Fibroblast of lung (primary cell): ENCODE data around the gene KCTD21. TPM values are rescaled to one million over a fixed set of nuclear protein-coding genes. Genes with fewer than 3 reads are reported as not detected.

Experiments used
- DNase-seq, 2 donors: peaks; one replicate each; pipeline versions ENCODE4 v3.0.0 to v3.0.0-alpha.2; 2010; ENCODE audit warnings: low read depth in 2 of 2
- H2AFZ ChIP-seq: 2 replicates; pipeline ENCODE4 v1.5.1; 2012; ENCODE audit warnings: low read length, control low read depth, inconsistent platforms
- H3K27ac ChIP-seq: 2 replicates; pipeline ENCODE4 v1.5.1; 2011; ENCODE audit warnings: low read length, control low read depth; ENCODE audit not compliant: insufficient read depth
- H3K27me3 ChIP-seq: 2 replicates; pipeline ENCODE4 v1.5.1; 2011; ENCODE audit warnings: mild to moderate bottlenecking, low read length; ENCODE audit not compliant: control insufficient read depth, insufficient read depth
- H3K36me3 ChIP-seq: 2 replicates; pipeline ENCODE4 v1.5.1; 2011; ENCODE audit warnings: low read length; ENCODE audit not compliant: control insufficient read depth, insufficient read depth
- H3K4me1 ChIP-seq: 2 replicates; pipeline ENCODE4 v1.5.1; 2011; ENCODE audit warnings: low read length; ENCODE audit not compliant: control insufficient read depth, insufficient read depth; ENCODE audit errors: extremely low read depth
- H3K4me2 ChIP-seq: 2 replicates; pipeline ENCODE4 v1.5.1; 2011; ENCODE audit warnings: low read length, control low read depth; ENCODE audit not compliant: insufficient read depth; ENCODE audit errors: extremely low read depth
- H3K4me3 ChIP-seq, 4 experiments: fragments of 200-600 bp in 1 of 4; sonication (generic) in 1 of 4; replicated peaks in 1 of 4; 2 replicates each; pipeline ENCODE4 v1.5.1; 2011 to 2016; ENCODE audit warnings: low read length in 4 of 4, low read depth in 3 of 4, mild to moderate bottlenecking in 3 of 4, control low read depth in 2 of 4, inconsistent platforms in 1 of 4, mixed read lengths in 1 of 4; ENCODE audit not compliant: insufficient read depth in 1 of 4; ENCODE audit errors: control extremely low read depth in 1 of 4
- H3K79me2 ChIP-seq: 2 replicates; pipeline ENCODE4 v1.5.1; 2012; ENCODE audit warnings: mild to moderate bottlenecking, low read length, inconsistent platforms; ENCODE audit not compliant: control insufficient read depth, insufficient read depth
- H3K9ac ChIP-seq: 2 replicates; pipeline ENCODE4 v1.5.1; 2011; ENCODE audit warnings: mild to moderate bottlenecking, low read length, control low read depth; ENCODE audit not compliant: insufficient read depth
- H3K9me3 ChIP-seq: 2 replicates; pipeline ENCODE4 v1.5.1; 2012; ENCODE audit warnings: low read depth, low read length; ENCODE audit not compliant: control insufficient read depth, insufficient read depth
- H4K20me1 ChIP-seq: 2 replicates; pipeline ENCODE4 v1.5.1; 2011; ENCODE audit warnings: low read length; ENCODE audit not compliant: control insufficient read depth, insufficient read depth; ENCODE audit errors: extremely low read depth
- EZH2 ChIP-seq: IDR thresholded peaks from 2 replicates; pipeline ENCODE4 v1.5.1; 2012; ENCODE audit warnings: low read length, control low read depth, mild to moderate bottlenecking; ENCODE audit errors: missing control alignments
- polyA plus RNA-seq, 2 donors: library from polyadenylated mRNA; depleted of rRNA in 1 of 2; stranded (reverse) in 1 of 2; unstranded in 1 of 2; fragments of >200 nt; gene quantifications; 2 replicates each; pipeline ENCODE4 v1.2.1, GENCODE V29; 2011 to 2012; ENCODE audit warnings: missing spikeins in 1 of 2
- total RNA-seq: library from RNA; depleted of rRNA; stranded (reverse); fragments of >200 nt; gene quantifications from 2 replicates; pipeline ENCODE4 v1.2.1, GENCODE V29; 2014
- TF ChIP-seq, protein P1 (sequence below), 2 donors: IDR thresholded peaks in 1 of 2; conservative IDR thresholded peaks in 1 of 2; 1 replicate in 1 of 2; 2 replicates in 1 of 2; pipeline ENCODE4 v1.5.1; 2011 to 2012; ENCODE audit warnings: low read length in 2 of 2, control low read depth in 1 of 2, inconsistent platforms in 1 of 2, low read depth in 1 of 2, mild to moderate bottlenecking in 1 of 2

Gene KCTD21
- total and polyA plus RNA-seq, 2 donors (not counting 1 experiment from before 2014, with no cell fraction given): 8.1 to 15.9 TPM

DNA sequence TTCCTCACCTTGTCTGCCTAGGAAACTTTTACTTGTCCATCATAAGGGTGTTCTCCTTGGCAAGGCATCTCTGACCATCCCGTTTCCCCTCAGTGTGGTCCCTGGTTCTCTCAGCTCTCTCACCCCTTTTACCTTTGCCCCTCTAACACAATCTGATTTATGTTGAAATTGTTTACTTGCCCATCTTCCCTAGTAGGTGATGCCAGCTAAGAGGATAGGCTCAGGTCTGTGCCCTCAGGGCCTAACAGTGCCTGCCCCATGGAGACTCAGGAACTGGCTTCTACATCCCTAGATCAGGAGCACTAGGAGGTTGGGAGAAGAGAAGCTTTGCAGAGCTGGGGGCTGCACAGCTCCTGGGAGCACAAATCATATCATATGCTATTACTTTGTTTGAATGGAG is 27.9 kb downstream of the KCTD21 start:
- TF ChIP-seq EZH2: no peak

DNA sequence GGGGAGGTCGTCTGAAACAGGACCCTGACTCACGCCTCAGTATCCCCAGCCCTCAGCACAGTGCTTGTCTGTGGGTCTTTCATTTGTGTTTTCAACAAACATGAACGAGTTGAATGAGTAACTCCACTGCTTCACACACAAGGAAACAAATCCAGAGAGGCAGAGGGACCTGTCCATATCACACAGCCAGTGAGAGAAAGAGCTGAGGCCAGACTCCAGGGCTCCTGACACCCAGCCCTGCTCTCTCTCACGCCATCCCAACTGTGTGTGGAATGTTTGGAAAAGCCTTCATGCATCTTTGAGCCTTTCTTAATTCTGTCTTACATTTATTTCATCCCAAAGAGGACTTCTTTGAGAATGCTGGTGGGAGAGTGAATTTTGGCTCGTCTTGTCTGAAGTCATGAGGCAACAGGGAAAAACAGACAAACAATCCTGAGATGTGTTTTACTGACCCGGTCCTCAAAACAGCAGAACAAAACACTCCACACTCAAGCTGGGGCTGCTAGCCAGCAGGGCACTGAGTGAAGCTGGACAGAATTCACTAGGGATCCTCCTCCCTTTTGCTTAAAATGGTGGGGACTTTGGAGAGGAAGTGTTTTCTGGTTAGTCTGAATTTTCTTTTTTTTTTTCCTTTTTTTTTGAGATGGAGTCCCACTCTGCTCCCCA is 29.3 kb downstream of the KCTD21 start:
- Histone ChIP-seq H3K36me3 (no peaks in the 10 kb centered on the region), H3K27ac (no peak overlapping the region), H3K4me2 (no peak overlapping the region), H3K9me3 (no peaks in the 10 kb centered on the region), H3K4me3 (no peak overlapping the region), H3K79me2 (no peaks in the 10 kb centered on the region), H3K4me1 (no peaks in the 10 kb centered on the region), H3K9ac (no peak overlapping the region), H2AFZ (no peak overlapping the region), H3K27me3 (no peaks in the 10 kb centered on the region), H4K20me1 (no peaks in the 10 kb centered on the region)
- TF ChIP-seq, protein P1, sequence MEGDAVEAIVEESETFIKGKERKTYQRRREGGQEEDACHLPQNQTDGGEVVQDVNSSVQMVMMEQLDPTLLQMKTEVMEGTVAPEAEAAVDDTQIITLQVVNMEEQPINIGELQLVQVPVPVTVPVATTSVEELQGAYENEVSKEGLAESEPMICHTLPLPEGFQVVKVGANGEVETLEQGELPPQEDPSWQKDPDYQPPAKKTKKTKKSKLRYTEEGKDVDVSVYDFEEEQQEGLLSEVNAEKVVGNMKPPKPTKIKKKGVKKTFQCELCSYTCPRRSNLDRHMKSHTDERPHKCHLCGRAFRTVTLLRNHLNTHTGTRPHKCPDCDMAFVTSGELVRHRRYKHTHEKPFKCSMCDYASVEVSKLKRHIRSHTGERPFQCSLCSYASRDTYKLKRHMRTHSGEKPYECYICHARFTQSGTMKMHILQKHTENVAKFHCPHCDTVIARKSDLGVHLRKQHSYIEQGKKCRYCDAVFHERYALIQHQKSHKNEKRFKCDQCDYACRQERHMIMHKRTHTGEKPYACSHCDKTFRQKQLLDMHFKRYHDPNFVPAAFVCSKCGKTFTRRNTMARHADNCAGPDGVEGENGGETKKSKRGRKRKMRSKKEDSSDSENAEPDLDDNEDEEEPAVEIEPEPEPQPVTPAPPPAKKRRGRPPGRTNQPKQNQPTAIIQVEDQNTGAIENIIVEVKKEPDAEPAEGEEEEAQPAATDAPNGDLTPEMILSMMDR (conservative IDR thresholded peaks at IDR 0.05 in 1 of 2, IDR thresholded peaks at IDR 0.05 in 1 of 2; ENCODE audit: low read depth in 1 of 2, low read length in 2 of 2): no peak
- no peak for TF ChIP-seq EZH2
- peak in 1 of 2 donors; percentile 24 for DNase-seq

More for the DNA sequence above, 27.9 kb downstream of the KCTD21 start:
- Histone ChIP-seq H3K4me2 (no peak overlapping the region), H3K79me2 (no peaks in the 10 kb centered on the region), H2AFZ (no peak overlapping the region), H3K4me1 (no peaks in the 10 kb centered on the region), H3K4me3 (no peak overlapping the region), H3K9ac (no peak overlapping the region), H3K27ac (no peak overlapping the region), H3K27me3 (no peaks in the 10 kb centered on the region), H3K9me3 (no peaks in the 10 kb centered on the region), H3K36me3 (no peaks in the 10 kb centered on the region), H4K20me1 (no peaks in the 10 kb centered on the region)
- DNase-seq: no peak

DNA sequence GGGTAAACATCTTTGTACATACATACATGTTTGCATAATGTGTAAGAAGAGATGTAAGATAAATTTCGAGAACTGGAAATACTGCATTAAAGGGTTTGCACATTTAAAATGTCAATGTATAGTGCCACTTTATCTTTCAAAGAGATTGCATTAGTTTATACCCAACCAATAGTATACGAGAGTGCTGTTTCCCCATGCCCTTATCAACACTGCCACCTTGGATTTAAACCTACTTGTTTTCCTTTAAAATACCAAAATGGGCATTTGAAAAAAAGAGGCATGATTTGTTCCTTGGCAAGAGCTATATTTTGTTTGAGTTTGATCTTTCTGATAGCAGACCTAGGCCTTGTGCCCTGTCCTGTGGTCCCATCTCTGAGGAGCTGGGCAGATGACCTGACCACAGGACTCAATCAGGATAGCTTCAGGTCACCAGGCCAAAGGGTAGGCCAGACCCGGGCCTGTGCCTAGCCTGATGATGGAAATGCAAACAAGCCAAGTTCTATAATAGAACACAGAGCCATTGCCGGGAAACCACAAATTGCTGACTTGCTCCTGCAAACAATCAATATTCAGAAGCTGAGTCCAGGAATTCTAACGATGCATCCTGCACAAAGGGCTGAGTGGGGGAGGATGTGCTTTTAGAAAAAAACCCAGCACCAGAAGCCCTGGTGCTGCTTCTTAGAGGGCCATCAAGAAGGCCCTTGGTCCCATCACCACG is 32.1 kb downstream of the KCTD21 start:
- TF ChIP-seq, protein P1 (conservative IDR thresholded peaks at IDR 0.05 in 1 of 2, IDR thresholded peaks at IDR 0.05 in 1 of 2; ENCODE audit: low read depth in 1 of 2, low read length in 2 of 2): no peak
- no peak for TF ChIP-seq EZH2
- Histone ChIP-seq H3K4me3 (no peak overlapping the region), H4K20me1 (no peaks in the 10 kb centered on the region), H3K4me2 (no peak overlapping the region), H3K27ac (no peak overlapping the region), H3K36me3 (no peaks in the 10 kb centered on the region), H3K9me3 (no peaks in the 10 kb centered on the region), H3K4me1 (no peaks in the 10 kb centered on the region), H3K9ac (no peak overlapping the region), H3K79me2 (no peaks in the 10 kb centered on the region), H3K27me3 (no peaks in the 10 kb centered on the region), H2AFZ (no peak overlapping the region)
- DNase-seq: peak in 1 of 2 donors; percentile 41
